Bone marrow (tissue), 2 donors: ENCODE data around the gene CXorf65.

Source experiments
- DNase-seq, 2 donors: peaks; one replicate each; lab custom pipeline; 2025; lab: John Stamatoyannopoulos, UW

The CXorf65 gene

GRCh38 chrX:71106427-71106826 is at the start of gene CXorf65:
CXorf65 (minus strand) TSS chrX:71106740; CDS start chrX:71106556, 184 bp downstream.
- DNase-seq, result no peak

DNA sequence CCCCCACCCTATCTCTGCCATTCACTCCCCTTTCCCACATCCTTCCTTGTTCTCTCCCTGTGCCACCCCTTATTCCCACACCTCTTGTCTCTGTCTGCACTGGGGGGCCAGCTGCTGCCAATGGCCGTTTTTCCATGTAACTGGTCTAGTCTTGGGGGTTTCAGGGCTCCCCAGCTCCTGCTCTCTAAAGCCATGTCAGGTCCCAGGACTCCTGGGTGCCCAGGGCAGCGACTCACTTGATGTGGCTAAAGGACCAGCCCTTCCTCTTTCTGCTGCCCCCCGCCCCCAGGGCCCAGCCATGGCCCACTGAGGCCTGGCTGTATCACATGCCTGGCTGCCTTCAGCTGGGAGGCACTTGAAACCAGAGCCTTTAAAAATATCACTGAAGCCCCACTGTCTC is 48.1 kb upstream of the CXorf65 start:
- DNase-seq, result no peak

DNA sequence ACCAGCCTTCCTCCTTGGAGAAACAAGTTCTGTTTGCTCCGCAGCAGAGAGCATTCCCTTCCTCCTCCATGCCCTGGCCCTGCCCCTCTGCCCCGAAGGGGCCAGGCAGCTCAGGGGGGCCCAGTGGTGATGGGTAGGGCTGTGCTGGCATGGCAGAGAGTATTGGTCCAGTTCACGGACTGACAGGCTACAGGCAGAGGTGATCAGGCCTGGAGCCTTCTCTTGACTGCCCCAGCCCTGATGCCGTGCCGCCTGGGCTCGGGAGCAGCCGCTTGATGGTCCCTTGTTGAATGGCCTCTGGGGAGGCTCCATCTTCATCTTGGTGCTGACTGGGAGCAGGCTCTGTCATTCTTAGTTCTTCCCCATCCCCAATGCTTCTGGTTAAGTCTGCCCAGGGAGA is 47.7 kb upstream of the CXorf65 start:
- no peak for DNase-seq

GRCh38 chrX:71151366-71151765 is 44.8 kb upstream of the CXorf65 start:
- DNase-seq, result no peak

- no peak for DNase-seq
Measured at GRCh38 chrX:71148278-71148663, 41.7 kb upstream of the CXorf65 start.

- DNase-seq, result no peak
Measured at GRCh38 chrX:71147496-71148277, 41.1 kb upstream of the CXorf65 start.

DNA sequence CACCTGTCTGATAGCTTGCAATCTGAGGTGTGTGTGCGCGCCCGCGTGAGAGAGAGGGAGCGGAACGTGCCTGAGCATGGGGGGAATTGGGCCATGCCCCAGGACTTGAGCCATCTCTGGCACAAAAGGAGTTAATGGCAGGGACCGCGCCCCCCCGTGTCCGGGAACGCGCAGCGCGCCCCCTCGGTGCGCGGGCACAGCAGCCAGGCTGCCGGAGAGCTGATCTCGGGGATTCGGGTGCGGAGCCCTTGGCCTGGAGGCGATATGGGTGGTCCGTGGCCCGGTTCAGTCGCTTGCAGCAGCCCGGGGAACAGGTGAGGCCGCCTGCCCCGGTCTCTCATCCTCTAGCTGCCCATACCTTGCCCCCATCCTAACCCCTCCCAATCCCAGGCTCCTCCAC is 38.1 kb upstream of the CXorf65 start, which contains the start of gene NLGN3:
Gene NLGN3, plus strand, starts transcription at position 191 of the 400 bp plus-strand sequence. CDS start 2,909 bp downstream, outside the sequence.
- DNase-seq, result no peak

GRCh38 chrX:71143508-71143907 is 37.0 kb upstream of the CXorf65 start:
- no peak for DNase-seq

DNA sequence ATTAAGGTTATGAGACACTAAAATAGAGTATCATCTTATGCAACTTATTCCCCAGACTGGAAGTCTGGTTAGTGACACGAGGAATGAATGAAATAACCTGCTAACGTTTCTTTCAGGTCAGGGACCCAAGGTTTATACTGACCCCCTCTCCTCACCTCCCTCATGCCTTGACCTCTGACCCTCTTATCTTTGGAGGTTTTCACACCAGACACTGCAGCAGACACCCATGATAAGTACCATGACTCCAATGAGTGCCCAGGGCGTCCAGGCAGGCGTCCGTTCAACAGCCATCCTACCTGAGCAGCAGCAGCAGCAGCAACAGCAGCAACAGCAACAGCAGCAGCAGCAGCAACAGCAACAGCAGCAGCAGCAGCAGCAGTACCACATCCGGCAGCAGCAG is 33.9 kb upstream of the CXorf65 start:
- DNase-seq, result no peak

DNA sequence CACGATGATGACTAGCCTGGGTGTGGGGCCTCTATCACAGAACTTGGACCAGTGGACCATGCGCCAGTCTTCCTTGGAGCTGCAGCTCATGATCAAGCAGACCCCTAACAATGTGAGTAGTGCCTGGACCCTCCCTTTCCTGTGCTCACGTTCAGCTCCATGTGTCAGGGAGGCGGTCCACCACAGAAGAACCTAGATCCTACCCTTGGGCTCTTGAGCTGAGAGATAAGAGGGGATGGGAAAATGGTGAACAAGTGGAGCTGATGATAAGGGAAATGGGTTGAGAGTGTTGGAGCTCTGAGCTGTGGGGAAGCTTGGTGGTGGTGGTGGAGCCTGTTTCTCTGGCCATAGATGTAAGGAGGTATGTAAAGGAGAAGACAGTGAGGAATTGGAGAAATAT is 25.0 kb upstream of the CXorf65 start:
- DNase-seq, result no peak

- peak; percentile 14 to 52 for DNase-seq
Measured at GRCh38 chrX:71128915-71129765, 22.6 kb upstream of the CXorf65 start.

DNA sequence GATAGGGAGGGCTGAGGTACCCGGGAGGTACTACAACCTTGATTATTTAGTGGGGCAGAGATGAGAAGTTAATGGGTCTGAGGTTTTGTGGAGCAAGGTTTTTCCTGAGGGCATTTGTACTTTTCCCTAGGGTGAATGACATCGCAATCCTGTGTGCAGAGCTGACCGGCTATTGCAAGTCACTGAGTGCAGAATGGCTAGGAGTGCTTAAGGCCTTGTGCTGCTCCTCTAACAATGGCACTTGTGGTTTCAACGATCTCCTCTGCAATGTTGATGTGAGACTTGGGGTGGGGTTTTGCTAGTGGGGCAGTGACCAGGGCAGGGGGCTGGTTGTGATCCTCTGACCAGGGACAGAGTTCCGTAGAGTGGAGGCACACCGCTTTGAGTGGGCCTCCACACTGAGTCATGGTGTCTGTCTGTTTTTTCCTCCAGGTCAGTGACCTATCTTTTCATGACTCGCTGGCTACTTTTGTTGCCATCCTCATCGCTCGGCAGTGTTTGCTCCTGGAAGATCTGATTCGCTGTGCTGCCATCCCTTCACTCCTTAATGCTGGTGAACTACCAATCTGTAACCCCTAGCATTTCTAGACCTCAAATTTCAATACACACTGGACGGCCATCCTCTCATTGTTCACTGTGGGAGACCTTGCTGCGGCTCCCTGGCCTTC is 21.8 kb upstream of the CXorf65 start:
- no peak for DNase-seq

DNA sequence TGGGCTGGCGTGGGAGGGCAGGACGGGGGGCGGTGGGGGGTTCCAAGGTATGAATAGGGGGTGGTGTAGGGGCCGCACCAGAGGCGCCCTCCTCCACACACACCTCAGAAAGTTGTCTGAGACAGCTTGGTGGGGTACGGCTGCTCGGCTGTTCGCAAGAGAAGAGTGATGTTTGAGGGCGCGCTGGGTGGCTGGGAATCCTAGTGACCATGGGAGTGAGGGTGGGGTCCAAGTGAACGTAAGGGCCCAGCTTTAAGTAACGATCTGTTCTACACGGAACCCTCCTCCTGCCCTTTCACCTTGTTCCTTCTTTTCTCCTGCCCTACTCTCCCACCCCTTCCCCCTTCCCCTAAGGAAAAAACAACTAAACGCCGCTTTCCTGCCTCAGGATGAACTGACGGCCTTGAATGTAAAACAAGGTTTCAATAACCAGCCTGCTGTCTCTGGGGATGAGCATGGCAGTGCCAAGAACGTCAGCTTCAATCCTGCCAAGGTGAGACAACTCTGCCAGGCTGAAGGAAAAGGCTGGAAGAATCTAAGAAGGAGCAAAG is 12.5 kb upstream of the CXorf65 start:
- DNase-seq, result no peak

GRCh38 chrX:71118032-71118984 is 11.8 kb upstream of the CXorf65 start, which contains the start of gene MED12:
MED12 (plus strand) TSS chrX:71118596; CDS start chrX:71118755, 159 bp downstream.
- DNase-seq, result peak; percentile 58 to 65

- no peak for DNase-seq
Measured at GRCh38 chrX:71117358-71117757, 10.8 kb upstream of the CXorf65 start.

GRCh38 chrX:71111921-71112431 is 5.4 kb upstream of the CXorf65 start:
- DNase-seq, result no peak

DNA sequence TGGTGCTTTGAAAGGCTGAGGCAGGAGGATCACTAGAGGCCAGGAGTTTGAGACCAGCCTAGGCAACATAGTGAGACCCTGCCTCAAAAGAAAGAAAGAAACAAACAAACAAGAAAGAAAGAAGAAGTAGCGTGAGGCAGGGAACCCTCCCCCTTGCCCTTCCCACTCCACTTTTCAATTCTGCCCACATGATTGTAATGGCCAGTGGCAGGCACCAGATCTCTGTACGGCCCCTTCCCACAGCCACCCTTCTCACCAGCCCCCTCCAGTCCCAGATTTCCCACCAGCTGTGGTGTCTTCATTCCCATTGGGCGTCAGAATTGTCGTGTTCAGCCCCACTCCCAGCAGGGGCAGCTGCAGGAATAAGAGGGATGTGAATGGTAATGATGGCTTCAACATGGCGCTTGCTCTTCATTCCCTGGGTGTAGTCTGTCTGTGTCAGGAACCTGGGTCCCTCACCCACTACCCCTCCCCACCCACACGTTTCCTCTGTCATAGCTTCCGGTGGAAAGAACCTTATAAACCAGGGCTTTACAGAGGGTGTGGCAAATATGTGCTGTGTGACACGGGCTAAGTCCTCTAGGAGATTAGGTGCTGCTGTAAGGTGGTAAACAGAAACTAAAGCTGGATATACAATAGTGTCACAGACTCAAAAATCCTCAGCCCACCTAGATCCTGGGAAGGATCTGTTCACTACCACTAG is 4.8 kb upstream of the CXorf65 start, which contains the start of gene IL2RG:
Gene IL2RG, minus strand, starts transcription at position 437 of the 703 bp plus-strand sequence. Its CDS starts 38 bp downstream, at position 399.
- DNase-seq, result peak; percentile 28 to 41

- no peak for DNase-seq
Measured at GRCh38 chrX:71109051-71109450, 2.5 kb upstream of the CXorf65 start.

- peak in 1 of 2 donors; percentile 36 for DNase-seq
Measured at GRCh38 chrX:71107762-71108360, 1.3 kb upstream of the CXorf65 start.
